ENCODE data around the gene CDK17.
"Not testable (repeated sequence)": the region's sequence is repeated elsewhere in the genome, so short reads cannot be mapped to it uniquely, and the experiment has no call there.

Gene CDK17

GRCh38 chr12:96383991-96384390 lies 16.2 kb downstream of the CDK17 start:
- DNase-seq: no peak

GRCh38 chr12:96383371-96383770 lies 16.9 kb downstream of the CDK17 start:
- DNase-seq: no peak

GRCh38 chr12:96379743-96380142 lies 20.5 kb downstream of the CDK17 start:
- DNase-seq: not testable (repeated sequence)

- DNase-seq: no peak
These were observed 21.9 kb downstream of the CDK17 start for GRCh38 chr12:96378319-96378718.

GRCh38 chr12:96376865-96377264 lies 23.4 kb downstream of the CDK17 start:
- DNase-seq: no peak

GRCh38 chr12:96375841-96376604 lies 24.2 kb downstream of the CDK17 start:
- DNase-seq: no peak

GRCh38 chr12:96375170-96375569 lies 25.1 kb downstream of the CDK17 start:
- no peak for DNase-seq

- DNase-seq: peak; percentile 23
These were observed 28.2 kb downstream of the CDK17 start for GRCh38 chr12:96371790-96372699.

GRCh38 chr12:96371138-96371789 lies 29.0 kb downstream of the CDK17 start:
- DNase-seq: no peak

- no peak for DNase-seq
These were observed 31.6 kb downstream of the CDK17 start for GRCh38 chr12:96368687-96369086.

- peak; percentile 54 for DNase-seq
These were observed 32.0 kb downstream of the CDK17 start for GRCh38 chr12:96368233-96368632.

- no peak for DNase-seq
These were observed 33.9 kb downstream of the CDK17 start for GRCh38 chr12:96366381-96366654.

- no peak for DNase-seq
These were observed 34.4 kb downstream of the CDK17 start for GRCh38 chr12:96365604-96366380.

GRCh38 chr12:96364092-96364700 lies 36.0 kb downstream of the CDK17 start:
- DNase-seq: no peak

GRCh38 chr12:96361074-96361473 lies 39.2 kb downstream of the CDK17 start:
- no peak for DNase-seq

- no peak for DNase-seq
These were observed 39.7 kb downstream of the CDK17 start for GRCh38 chr12:96360550-96360949.

GRCh38 chr12:96359328-96359727 lies 40.9 kb downstream of the CDK17 start:
- DNase-seq: no peak

GRCh38 chr12:96356831-96357230 lies 43.4 kb downstream of the CDK17 start:
- no peak for DNase-seq

GRCh38 chr12:96354844-96355534 lies 45.2 kb downstream of the CDK17 start:
- no peak for DNase-seq

- no peak for DNase-seq
These were observed 45.9 kb downstream of the CDK17 start for GRCh38 chr12:96354326-96354725.

GRCh38 chr12:96352161-96352835 lies 47.9 kb downstream of the CDK17 start:
- no peak for DNase-seq
